Measurements from ENCODE around the gene MANF.
"Not testable (repeated sequence)": the region's sequence is repeated elsewhere in the genome, so short reads cannot be mapped to it uniquely, and the experiment has no call there.

MANF gene

DNA sequence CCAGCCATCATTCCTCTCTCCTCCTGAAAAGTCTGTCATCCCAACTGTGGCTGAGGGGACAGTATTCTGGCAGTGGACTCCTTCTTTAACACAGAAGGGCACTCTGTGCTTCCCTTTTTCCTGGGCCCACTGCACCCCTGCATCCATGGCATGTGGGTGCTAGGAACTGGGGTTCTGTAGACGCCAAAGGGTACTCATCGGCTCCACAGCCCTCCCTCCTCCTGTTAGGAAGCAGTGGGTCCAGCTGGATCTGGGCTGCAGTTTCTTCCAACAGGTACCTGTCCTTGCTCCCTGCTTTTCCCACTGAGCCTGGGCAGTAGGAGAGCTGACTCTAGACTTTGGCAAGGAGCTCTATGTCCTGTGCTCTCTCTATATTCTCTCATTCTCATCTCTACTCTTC, 6.4 kb upstream of the MANF start:
- Histone ChIP-seq H3K4me1 (ENCODE audit: insufficient read depth, low read length) (peaks cover 8% of the 10 kb centered on the region), H3K27me3 (ENCODE audit: insufficient read depth, low read length) (peaks cover 10% of the 10 kb centered on the region), H3K9me3 (ENCODE audit: low read length) (no peaks in the 10 kb centered on the region)

GRCh38 chr3:51379301-51379700, 5.8 kb upstream of the MANF start:
- Histone ChIP-seq H2AFZ (ENCODE audit: low read depth, low read length) (no peak overlapping the region), H3K27me3 (ENCODE audit: insufficient read depth, low read length) (peaks cover 10% of the 10 kb centered on the region), H3K36me3 (ENCODE audit: insufficient read depth, low read length) (no peaks in the 10 kb centered on the region), H3K4me3 (ENCODE audit: low read length) (no peak overlapping the region), H3K9me3 (ENCODE audit: low read length) (no peaks in the 10 kb centered on the region), H3K4me1 (ENCODE audit: insufficient read depth, low read length) (peaks cover 14% of the 10 kb centered on the region)

More for the DNA sequence above, 6.4 kb upstream of the MANF start:
- Histone ChIP-seq H3K4me3 (ENCODE audit: low read length) (no peak overlapping the region), H2AFZ (ENCODE audit: low read depth, low read length) (no peak overlapping the region), H3K36me3 (ENCODE audit: insufficient read depth, low read length) (no peaks in the 10 kb centered on the region)

GRCh38 chr3:51379746-51380455, 5.2 kb upstream of the MANF start:
- Histone ChIP-seq H3K27me3 (ENCODE audit: insufficient read depth, low read length) (peaks cover 10% of the 10 kb centered on the region), H3K9me3 (ENCODE audit: low read length) (no peaks in the 10 kb centered on the region), H3K36me3 (ENCODE audit: insufficient read depth, low read length) (no peaks in the 10 kb centered on the region), H2AFZ (ENCODE audit: low read depth, low read length) (no peak overlapping the region), H3K4me1 (ENCODE audit: insufficient read depth, low read length) (peaks cover 14% of the 10 kb centered on the region), H3K4me3 (ENCODE audit: low read length) (no peak overlapping the region)

DNA sequence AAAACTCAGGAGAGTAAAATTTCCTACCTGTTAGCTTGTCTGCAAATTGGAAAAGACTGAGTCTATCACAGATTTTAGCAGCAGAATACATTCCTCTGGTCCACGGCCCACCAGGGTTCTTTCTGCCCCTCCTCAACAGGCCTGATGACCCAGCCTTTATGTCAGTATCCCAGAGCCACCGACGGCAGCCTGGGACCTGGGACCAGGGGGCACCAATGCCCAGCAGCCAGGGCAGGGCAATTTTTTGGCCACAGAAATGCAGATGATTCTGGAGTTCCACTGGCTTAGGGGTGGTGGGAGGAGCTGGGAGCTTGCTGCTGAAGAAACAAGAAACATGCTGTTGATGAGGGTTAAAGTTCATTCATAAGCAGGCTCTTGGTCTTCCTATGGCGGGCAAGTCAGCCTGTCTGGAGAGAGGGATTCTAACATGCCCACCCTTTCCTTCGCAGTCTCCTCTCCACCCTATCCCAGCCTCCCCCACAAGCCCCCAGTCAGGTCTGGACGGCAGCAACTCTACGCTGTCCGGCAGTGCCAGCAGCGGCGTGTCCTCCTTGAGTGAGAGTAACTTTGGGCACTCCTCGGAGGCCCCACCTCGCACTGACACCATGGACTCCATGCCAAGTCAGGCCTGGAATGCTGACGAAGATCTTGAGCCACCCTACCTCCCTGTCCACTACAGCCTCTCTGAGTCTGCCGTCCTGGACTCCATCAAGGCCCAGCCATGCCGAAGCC, 4.3 kb upstream of the MANF start:
- Histone ChIP-seq H3K27me3 (ENCODE audit: insufficient read depth, low read length) (peaks cover 9% of the 10 kb centered on the region), H3K4me1 (ENCODE audit: insufficient read depth, low read length) (peaks cover 16% of the 10 kb centered on the region), H3K9me3 (ENCODE audit: low read length) (no peaks in the 10 kb centered on the region), H3K4me3 (ENCODE audit: low read length) (no peak overlapping the region), H3K36me3 (ENCODE audit: insufficient read depth, low read length) (no peaks in the 10 kb centered on the region), H2AFZ (ENCODE audit: low read depth, low read length) (no peak overlapping the region)

DNA sequence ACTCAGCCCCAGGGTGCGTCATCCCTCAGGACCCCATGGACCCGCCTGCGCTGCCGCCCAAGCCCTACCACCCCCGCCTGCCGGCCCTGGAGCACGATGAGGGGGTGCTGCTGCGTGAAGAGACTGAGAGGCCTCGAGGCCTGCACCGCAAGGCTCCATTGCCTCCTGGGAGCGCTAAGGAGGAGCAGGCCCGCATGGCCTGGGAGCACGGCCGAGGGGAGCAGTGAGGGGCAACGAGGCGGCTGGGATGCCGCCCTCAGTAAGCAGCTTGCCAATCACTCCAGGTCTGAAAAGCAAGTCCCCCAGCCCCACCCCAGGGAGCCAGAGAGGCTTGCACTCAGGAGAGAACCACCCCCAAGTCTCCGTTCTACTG, 3.8 kb upstream of the MANF start:
- H3K27me3 ChIP-seq (ENCODE audit: insufficient read depth, low read length): peaks cover 5% of the 10 kb centered on the region
- H2AFZ ChIP-seq (ENCODE audit: low read depth, low read length): no peak overlapping the region
- H3K4me1 ChIP-seq (ENCODE audit: insufficient read depth, low read length): peaks cover 22% of the 10 kb centered on the region
- H3K4me3 ChIP-seq (ENCODE audit: low read length): no peak overlapping the region
- peaks cover 3% of the 10 kb centered on the region for H3K36me3 ChIP-seq (ENCODE audit: insufficient read depth, low read length)
- H3K9me3 ChIP-seq (ENCODE audit: low read length): no peaks in the 10 kb centered on the region

GRCh38 chr3:51382076-51382745, 2.9 kb upstream of the MANF start:
- Histone ChIP-seq H3K4me1 (ENCODE audit: insufficient read depth, low read length) (peaks cover 28% of the 10 kb centered on the region), H3K9me3 (ENCODE audit: low read length) (no peaks in the 10 kb centered on the region), H3K36me3 (ENCODE audit: insufficient read depth, low read length) (peaks cover 9% of the 10 kb centered on the region), H3K27me3 (ENCODE audit: insufficient read depth, low read length) (peaks cover 4% of the 10 kb centered on the region), H3K4me3 (ENCODE audit: low read length) (no peak overlapping the region), H2AFZ (ENCODE audit: low read depth, low read length) (no peak overlapping the region)

DNA sequence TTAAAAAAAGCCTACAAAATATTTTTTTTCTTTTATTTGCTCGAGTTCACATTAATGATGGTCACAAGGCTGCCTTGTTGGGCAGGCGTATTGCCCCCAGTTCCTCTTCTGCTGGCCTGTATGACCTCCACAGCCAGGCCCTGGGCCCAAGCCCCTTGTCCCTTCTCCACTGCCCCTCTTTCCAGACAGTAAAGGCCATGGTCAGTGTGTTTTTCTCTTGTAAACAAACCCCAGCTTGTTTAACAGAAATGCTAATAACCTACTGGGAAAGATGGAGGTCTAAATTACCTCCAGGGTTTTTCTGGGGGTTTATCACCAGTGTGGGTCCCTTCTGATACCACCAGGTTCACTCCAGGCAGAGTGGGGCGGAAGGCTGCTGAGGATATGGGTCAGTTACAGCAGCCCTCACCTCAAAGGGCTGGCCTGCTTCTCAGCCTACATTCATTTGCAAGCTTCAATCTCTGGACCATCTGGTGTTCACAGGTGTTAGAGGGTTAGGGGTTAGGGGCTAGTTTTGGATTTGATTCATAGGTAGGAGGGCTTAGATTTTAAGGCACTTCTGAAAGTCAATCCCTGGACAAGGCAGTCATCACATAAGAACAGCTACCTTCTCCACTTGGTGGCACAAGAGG, 2.0 kb upstream of the MANF start:
- no peaks in the 10 kb centered on the region for H3K9me3 ChIP-seq (ENCODE audit: low read length)
- H2AFZ ChIP-seq (ENCODE audit: low read depth, low read length): no peak overlapping the region
- peak overlapping the region; percentile 94 for H3K4me3 ChIP-seq (ENCODE audit: low read length)
- H3K36me3 ChIP-seq (ENCODE audit: insufficient read depth, low read length): peaks cover 16% of the 10 kb centered on the region
- H3K27me3 ChIP-seq (ENCODE audit: insufficient read depth, low read length): no peaks in the 10 kb centered on the region
- peaks cover 32% of the 10 kb centered on the region for H3K4me1 ChIP-seq (ENCODE audit: insufficient read depth, low read length)

GRCh38 chr3:51384055-51384725, 901 bp upstream of the MANF start:
- peak overlapping the region; percentile 94 for H3K4me3 ChIP-seq (ENCODE audit: low read length)
- peaks cover 28% of the 10 kb centered on the region for H3K36me3 ChIP-seq (ENCODE audit: insufficient read depth, low read length)
- H3K4me1 ChIP-seq (ENCODE audit: insufficient read depth, low read length): peaks cover 32% of the 10 kb centered on the region
- H3K9me3 ChIP-seq (ENCODE audit: low read length): no peaks in the 10 kb centered on the region
- no peaks in the 10 kb centered on the region for H3K27me3 ChIP-seq (ENCODE audit: insufficient read depth, low read length)
- H2AFZ ChIP-seq (ENCODE audit: low read depth, low read length): peak overlapping the region; percentile 88

GRCh38 chr3:51385621-51386091, 565 bp downstream of the MANF start:
- peaks cover 36% of the 10 kb centered on the region for H3K36me3 ChIP-seq (ENCODE audit: insufficient read depth, low read length)
- H3K27me3 ChIP-seq (ENCODE audit: insufficient read depth, low read length): no peaks in the 10 kb centered on the region
- no peak overlapping the region for H2AFZ ChIP-seq (ENCODE audit: low read depth, low read length)
- H3K4me1 ChIP-seq (ENCODE audit: insufficient read depth, low read length): peaks cover 38% of the 10 kb centered on the region
- H3K4me3 ChIP-seq (ENCODE audit: low read length): peak overlapping the region; percentile 94
- H3K9me3 ChIP-seq (ENCODE audit: low read length): no peaks in the 10 kb centered on the region

- H3K27me3 ChIP-seq (ENCODE audit: insufficient read depth, low read length): no peaks in the 10 kb centered on the region
- H3K4me3 ChIP-seq (ENCODE audit: low read length): peak overlapping the region; percentile 94
- no peaks in the 10 kb centered on the region for H3K9me3 ChIP-seq (ENCODE audit: low read length)
- no peak overlapping the region for H2AFZ ChIP-seq (ENCODE audit: low read depth, low read length)
- H3K4me1 ChIP-seq (ENCODE audit: insufficient read depth, low read length): peaks cover 39% of the 10 kb centered on the region
- peaks cover 36% of the 10 kb centered on the region for H3K36me3 ChIP-seq (ENCODE audit: insufficient read depth, low read length)
Measured at GRCh38 chr3:51386159-51386851, 1.2 kb downstream of the MANF start.

DNA sequence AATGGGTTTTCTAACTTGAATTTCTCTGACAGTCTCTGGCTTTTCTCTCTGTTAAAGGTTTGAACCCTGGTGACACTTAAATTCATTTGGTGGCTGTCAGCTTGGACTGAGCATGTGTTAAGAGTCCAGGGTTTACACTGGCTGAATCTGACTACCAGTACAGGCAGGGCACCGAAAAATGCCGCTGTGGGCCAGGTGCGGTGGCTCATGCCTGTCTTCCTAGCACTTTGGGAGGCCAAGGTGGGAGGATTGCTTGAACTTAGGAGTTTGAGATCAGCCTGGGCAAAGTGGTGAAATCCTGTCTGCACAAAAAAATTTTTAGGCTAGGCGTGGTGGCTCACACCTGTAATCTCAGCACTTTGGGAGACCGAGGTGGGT, 1.8 kb downstream of the MANF start:
- no peak overlapping the region for H2AFZ ChIP-seq (ENCODE audit: low read depth, low read length)
- H3K9me3 ChIP-seq (ENCODE audit: low read length): no peaks in the 10 kb centered on the region
- no peaks in the 10 kb centered on the region for H3K27me3 ChIP-seq (ENCODE audit: insufficient read depth, low read length)
- peaks cover 36% of the 10 kb centered on the region for H3K36me3 ChIP-seq (ENCODE audit: insufficient read depth, low read length)
- peaks cover 39% of the 10 kb centered on the region for H3K4me1 ChIP-seq (ENCODE audit: insufficient read depth, low read length)
- H3K4me3 ChIP-seq (ENCODE audit: low read length): peak overlapping the region; percentile 94

DNA sequence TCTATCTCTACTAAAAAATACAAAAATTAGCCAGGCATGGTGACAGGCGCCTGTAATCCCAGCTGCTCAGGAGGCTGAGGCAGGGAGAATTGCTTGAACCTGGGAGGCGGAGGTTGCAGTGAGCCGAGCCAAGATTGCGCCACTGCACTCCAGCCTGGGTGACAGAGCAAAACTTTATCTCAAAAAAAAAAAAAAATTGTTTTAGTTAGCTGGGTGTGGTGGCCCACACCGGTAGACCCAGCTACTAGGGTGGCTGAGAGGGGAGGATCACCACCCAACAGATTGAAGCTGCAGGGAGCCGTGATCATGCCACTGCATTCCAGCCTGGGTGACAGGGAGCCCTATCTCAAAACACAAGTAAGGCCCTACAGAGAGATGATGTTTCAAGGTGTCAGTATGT, 2.2 kb downstream of the MANF start:
- peaks cover 42% of the 10 kb centered on the region for H3K4me1 ChIP-seq (ENCODE audit: insufficient read depth, low read length)
- H3K4me3 ChIP-seq (ENCODE audit: low read length); H3K27me3 ChIP-seq (ENCODE audit: insufficient read depth, low read length); H3K9me3 ChIP-seq (ENCODE audit: low read length); H2AFZ ChIP-seq (ENCODE audit: low read depth, low read length): not testable (repeated sequence)
- peaks cover 40% of the 10 kb centered on the region for H3K36me3 ChIP-seq (ENCODE audit: insufficient read depth, low read length)
